Measurements from ENCODE around the gene GMPR2. TPM values are rescaled to one million over a fixed set of nuclear protein-coding genes. Genes with fewer than 3 reads are reported as not detected.

GMPR2 gene
- total RNA-seq, 1 donor from 2014 or later: 91.6 TPM

DNA sequence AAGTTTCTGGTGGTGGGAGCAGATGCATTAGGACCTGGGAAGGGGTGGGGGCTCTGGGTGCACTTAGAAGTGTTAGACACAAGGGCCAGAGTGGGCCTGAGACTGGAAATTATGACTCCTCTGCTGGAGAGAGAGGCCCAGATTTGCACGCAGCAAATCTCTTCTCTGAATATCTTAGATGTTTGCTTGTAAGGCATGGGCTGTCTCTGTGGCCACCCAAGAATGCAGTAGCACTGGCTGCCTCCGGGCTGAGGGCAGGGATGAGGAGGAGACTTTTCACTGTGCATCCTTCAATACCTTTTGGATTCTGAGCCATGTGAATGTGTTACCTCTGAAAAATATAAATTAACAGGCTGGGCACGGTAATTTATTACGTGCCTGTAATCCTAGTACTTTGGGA is 52.6 kb downstream of the GMPR2 start:
- DNase-seq (ENCODE audit: low spot score): no peak

DNA sequence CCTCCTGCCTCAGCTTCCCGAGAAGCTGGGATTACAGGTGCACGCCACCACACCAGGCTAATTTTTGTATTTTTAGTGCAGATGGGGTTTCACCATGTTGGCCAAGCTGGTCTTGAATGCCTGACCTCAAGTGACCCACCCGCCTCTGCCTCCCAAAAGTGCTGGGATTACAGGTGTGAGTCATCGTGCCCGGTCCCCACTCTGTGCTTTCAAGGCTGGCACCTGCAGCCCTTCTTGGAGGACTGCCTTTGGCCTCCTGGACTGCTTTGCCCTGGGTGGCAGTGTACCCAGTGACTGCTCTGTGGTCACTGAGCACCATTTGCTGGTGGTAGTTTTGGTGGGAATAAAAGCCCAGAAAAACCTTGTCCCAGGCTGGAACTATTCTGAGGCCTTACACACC is 54.3 kb downstream of the GMPR2 start:
- DNase-seq (ENCODE audit: low spot score): no peak

Other genes starting within 250 kb of the GMPR2 start
- gene DHRS4L2, start 244.0 kb upstream of the GMPR2 start, total RNA-seq: 12.0 TPM
- 1.6 TPM for gene CARMIL3, start 180.9 kb upstream of the GMPR2 start, total RNA-seq
- gene CPNE6, start 161.4 kb upstream of the GMPR2 start, total RNA-seq: 2.2 TPM
- 28.9 TPM for gene PCK2, start 138.6 kb upstream of the GMPR2 start, total RNA-seq
- gene DCAF11, start 118.2 kb upstream of the GMPR2 start, total RNA-seq: 91.8 TPM
- gene NRL, start 118.0 kb upstream of the GMPR2 start, total RNA-seq: 2.8 TPM
- gene FITM1, start 102.3 kb upstream of the GMPR2 start, total RNA-seq: 0.81 TPM
- 161 TPM for gene PSME1, start 96.7 kb upstream of the GMPR2 start, total RNA-seq
- 24.0 TPM for gene EMC9, start 91.3 kb upstream of the GMPR2 start, total RNA-seq
- 106 TPM for gene PSME2, start 86.3 kb upstream of the GMPR2 start, total RNA-seq
- gene RNF31, start 85.4 kb upstream of the GMPR2 start, total RNA-seq: 60.7 TPM
- 148 TPM for gene IRF9, start 71.7 kb upstream of the GMPR2 start, total RNA-seq
- 208 TPM for gene REC8, start 60.8 kb upstream of the GMPR2 start, total RNA-seq
- gene IPO4, start 44.1 kb upstream of the GMPR2 start, total RNA-seq: 23.0 TPM
- gene TM9SF1, start 37.5 kb upstream of the GMPR2 start, total RNA-seq: 94.1 TPM
- gene TSSK4, start 27.2 kb upstream of the GMPR2 start, total RNA-seq: 0.40 TPM
- 53.0 TPM for gene CHMP4A, start 19.4 kb upstream of the GMPR2 start, total RNA-seq
- 20.3 TPM for gene MDP1, start 16.9 kb upstream of the GMPR2 start, total RNA-seq
- 121 TPM for gene NEDD8, start 562 bp upstream of the GMPR2 start, total RNA-seq
- gene TINF2, start 9.7 kb downstream of the GMPR2 start, total RNA-seq: 61.8 TPM
- 3.0 TPM for gene TGM1, start 30.2 kb downstream of the GMPR2 start, total RNA-seq
- 36.0 TPM for gene RABGGTA, start 38.7 kb downstream of the GMPR2 start, total RNA-seq
- 39.2 TPM for gene DHRS1, start 66.9 kb downstream of the GMPR2 start, total RNA-seq
- gene NOP9, start 66.9 kb downstream of the GMPR2 start, total RNA-seq: 24.7 TPM
- gene CIDEB, start 75.0 kb downstream of the GMPR2 start, total RNA-seq: 25.6 TPM
- 6.1 TPM for gene LTB4R2, start 77.2 kb downstream of the GMPR2 start, total RNA-seq
- 6.5 TPM for gene LTB4R, start 78.6 kb downstream of the GMPR2 start, total RNA-seq
- gene ADCY4, start 102.1 kb downstream of the GMPR2 start, total RNA-seq: 29.0 TPM
- gene RIPK3, start 107.1 kb downstream of the GMPR2 start, total RNA-seq: 56.5 TPM
- 148 TPM for gene NFATC4, start 135.3 kb downstream of the GMPR2 start, total RNA-seq
- gene NYNRIN, start 166.1 kb downstream of the GMPR2 start, total RNA-seq: 30.6 TPM
- 14.0 TPM for gene CBLN3, start 196.7 kb downstream of the GMPR2 start, total RNA-seq
- gene KHNYN, start 197.0 kb downstream of the GMPR2 start, total RNA-seq: 93.4 TPM
- gene SDR39U1, start 209.8 kb downstream of the GMPR2 start, total RNA-seq: 64.8 TPM